Thoracic aorta endothelial cell (primary cell): Measurements from ENCODE around the gene ESRRB. TPM values are rescaled to one million over a fixed set of nuclear protein-coding genes. Genes with fewer than 3 reads are reported as not detected.

Source experiments
- total RNA-seq: library from RNA; depleted of rRNA; stranded (reverse); fragments of >200 nt; gene quantifications from 2 replicates; pipeline ENCODE4 v1.2.3, GENCODE V29; 2012

The ESRRB gene
- under 0.01 TPM in 1 of 2 replicates, not detected in the other for total RNA-seq

GRCh38 chr14:76375947-76376404 is at the start of gene ESRRB:
TSS of gene ESRRB (plus strand) at chr14:76376137. CDS start at chr14:76376402, 265 bp downstream.

Other genes with a start within 250 kb of the ESRRB start
- gene GPATCH2L, start 224.2 kb upstream of the ESRRB start, total RNA-seq, result 51.5 and 54.3 TPM in 2 replicates